Endothelial cell (in vitro differentiated cells): Measurements from ENCODE around the gene SPAG9. TPM values are rescaled to one million over a fixed set of nuclear protein-coding genes. Genes with fewer than 3 reads are reported as not detected.

Source experiments
- DNase-seq: peaks from one replicate; pipeline ENCODE4 v3.0.0; 2021; ENCODE audit warnings: low spot score
- H3K27ac Mint-ChIP-seq: one replicate; pipeline ENCODE4 v1.8.0; 2021; ENCODE audit warnings: mixed read lengths, inconsistent platforms; ENCODE audit not compliant: unreplicated experiment
- H3K27me3 Mint-ChIP-seq: one replicate; pipeline ENCODE4 v1.8.0; 2021; ENCODE audit warnings: mild to moderate bottlenecking, moderate library complexity, mixed read lengths, inconsistent platforms; ENCODE audit not compliant: unreplicated experiment
- H3K36me3 Mint-ChIP-seq: one replicate; pipeline ENCODE4 v1.8.0; 2021; ENCODE audit warnings: mild to moderate bottlenecking, low read depth, mixed read lengths, inconsistent platforms; ENCODE audit not compliant: unreplicated experiment
- H3K4me1 Mint-ChIP-seq: one replicate; pipeline ENCODE4 v1.8.0; 2021; ENCODE audit warnings: mild to moderate bottlenecking, mixed read lengths, inconsistent platforms; ENCODE audit not compliant: unreplicated experiment
- H3K4me3 Mint-ChIP-seq: one replicate; pipeline ENCODE4 v1.8.0; 2021; ENCODE audit warnings: mild to moderate bottlenecking, mixed read lengths, inconsistent platforms; ENCODE audit not compliant: unreplicated experiment
- H3K9me3 Mint-ChIP-seq: one replicate; pipeline ENCODE4 v1.8.0; 2021; ENCODE audit warnings: mixed read lengths, inconsistent platforms; ENCODE audit not compliant: unreplicated experiment
- total RNA-seq: library from RNA; stranded (reverse); fragmentation: NEBNext Ultra II Directional; extraction: Animal tissue kit (Norgen Biotek cat#: 25700); gene quantifications from one replicate; pipeline ENCODE4 v1.2.1, GENCODE V29; 2021; ENCODE audit not compliant: unreplicated experiment
- TF ChIP-seq, protein P1 (sequence below): fragments of 200-600 bp; sonication (generic); IDR thresholded peaks from one replicate; pipeline ENCODE4 v1.5.0; 2021; ENCODE audit warnings: antibody characterized with exemption; ENCODE audit not compliant: unreplicated experiment

The SPAG9 gene
- total RNA-seq, 1 donor from 2014 or later, result 107 TPM

DNA sequence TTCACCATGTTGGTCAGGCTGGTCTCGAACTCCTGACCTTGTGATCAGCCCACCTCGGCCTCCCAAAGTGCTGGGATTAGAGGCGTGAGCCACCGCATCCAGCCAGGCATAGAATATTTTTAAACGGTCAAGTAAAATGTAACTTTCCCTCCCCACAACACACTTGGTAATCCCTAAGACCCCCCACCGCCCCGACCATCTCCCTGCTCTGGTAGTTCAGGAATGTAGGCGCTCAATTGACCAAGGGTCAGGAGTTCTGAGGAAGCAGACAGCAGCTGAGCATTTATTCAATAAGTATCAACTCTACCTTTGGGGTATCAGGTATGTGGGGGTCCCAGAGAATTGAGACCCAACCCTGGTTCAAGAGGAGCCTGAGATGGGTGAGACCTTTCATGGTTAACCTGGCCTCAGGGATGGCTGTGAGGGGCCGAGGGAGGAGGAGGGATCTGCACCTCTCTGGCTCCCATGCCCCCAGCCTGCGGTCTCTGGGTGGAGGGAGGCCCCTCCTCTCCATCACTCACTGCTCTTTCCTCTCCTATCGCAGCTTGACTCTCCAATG lies 206.1 kb downstream of the SPAG9 start:
- TF ChIP-seq, protein P1, sequence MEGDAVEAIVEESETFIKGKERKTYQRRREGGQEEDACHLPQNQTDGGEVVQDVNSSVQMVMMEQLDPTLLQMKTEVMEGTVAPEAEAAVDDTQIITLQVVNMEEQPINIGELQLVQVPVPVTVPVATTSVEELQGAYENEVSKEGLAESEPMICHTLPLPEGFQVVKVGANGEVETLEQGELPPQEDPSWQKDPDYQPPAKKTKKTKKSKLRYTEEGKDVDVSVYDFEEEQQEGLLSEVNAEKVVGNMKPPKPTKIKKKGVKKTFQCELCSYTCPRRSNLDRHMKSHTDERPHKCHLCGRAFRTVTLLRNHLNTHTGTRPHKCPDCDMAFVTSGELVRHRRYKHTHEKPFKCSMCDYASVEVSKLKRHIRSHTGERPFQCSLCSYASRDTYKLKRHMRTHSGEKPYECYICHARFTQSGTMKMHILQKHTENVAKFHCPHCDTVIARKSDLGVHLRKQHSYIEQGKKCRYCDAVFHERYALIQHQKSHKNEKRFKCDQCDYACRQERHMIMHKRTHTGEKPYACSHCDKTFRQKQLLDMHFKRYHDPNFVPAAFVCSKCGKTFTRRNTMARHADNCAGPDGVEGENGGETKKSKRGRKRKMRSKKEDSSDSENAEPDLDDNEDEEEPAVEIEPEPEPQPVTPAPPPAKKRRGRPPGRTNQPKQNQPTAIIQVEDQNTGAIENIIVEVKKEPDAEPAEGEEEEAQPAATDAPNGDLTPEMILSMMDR, result no peak
- Mint-ChIP-seq H3K9me3 (no peaks in the 10 kb centered on the region), H3K27ac (no peak overlapping the region), H3K4me1 (peaks cover 3% of the 10 kb centered on the region), H3K36me3 (no peaks in the 10 kb centered on the region), H3K27me3 (peaks cover 6% of the 10 kb centered on the region), H3K4me3 (no peak overlapping the region)
- DNase-seq, result no peak

DNA sequence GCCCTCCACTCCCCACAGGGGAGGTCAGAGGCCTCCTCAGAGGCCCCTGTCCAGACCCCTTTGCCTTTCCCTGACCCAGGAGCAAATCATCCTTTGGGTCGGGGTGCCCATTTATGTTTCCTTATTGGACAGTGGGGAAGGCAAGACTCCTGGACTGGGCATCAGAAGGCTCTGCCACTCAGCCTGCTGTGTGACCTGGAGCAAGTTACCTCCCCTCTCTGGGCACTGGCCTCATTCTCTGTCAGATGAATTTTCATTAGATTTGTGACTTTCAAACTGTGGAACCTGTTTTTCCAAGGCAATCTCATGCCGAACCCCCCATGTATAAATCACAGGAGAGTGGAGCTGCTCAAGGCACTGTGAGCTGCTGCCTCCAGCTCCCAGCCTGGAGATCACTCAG lies 207.5 kb downstream of the SPAG9 start:
- no peak overlapping the region for H3K27ac Mint-ChIP-seq
- H3K36me3 Mint-ChIP-seq, result no peaks in the 10 kb centered on the region
- DNase-seq, result no peak
- no peaks in the 10 kb centered on the region for H3K4me1 Mint-ChIP-seq
- no peaks in the 10 kb centered on the region for H3K9me3 Mint-ChIP-seq
- no peak overlapping the region for H3K4me3 Mint-ChIP-seq
- peaks cover 4% of the 10 kb centered on the region for H3K27me3 Mint-ChIP-seq
- TF ChIP-seq, protein P1, result no peak

Other genes with a start within 250 kb of the SPAG9 start
- gene NME1, start 32.7 kb upstream of the SPAG9 start, total RNA-seq, result 57.3 TPM
- gene NME2, start 45.5 kb upstream of the SPAG9 start, total RNA-seq, result 476 TPM
- gene MBTD1, start 139.2 kb upstream of the SPAG9 start, total RNA-seq, result 24.4 TPM
- gene UTP18, start 139.7 kb upstream of the SPAG9 start, total RNA-seq, result 31.5 TPM